WTC11 (cell line): ENCODE measurements around the gene STARD5. TPM values are rescaled to one million over a fixed set of nuclear protein-coding genes. Genes with fewer than 3 reads are reported as not detected.

Source experiments
- ATAC-seq: fragments of 200-7000 bp; cut with Tn5 transposase; 2 replicates; pipeline ENCODE4 v1.10.0; 2021; ENCODE audit warnings: mild to moderate bottlenecking, moderate library complexity
- CTCF ChIA-PET: fragments of 300-600 bp; sonication (Branson Sonifier 250); formaldehyde crosslinking; loops from one replicate; lab custom pipeline; 2021; ENCODE audit warnings: antibody characterized with exemption; lab: Charles Lee
- POLR2A ChIA-PET: fragments of 350-600 bp; sonication (Branson Sonifier 250); formaldehyde crosslinking; loops from one replicate; lab custom pipeline; 2021; ENCODE audit warnings: antibody characterized with exemption; lab: Charles Lee
- DNase-seq: peaks from one replicate; pipeline ENCODE4 v3.0.0; 2021; ENCODE audit warnings: low spot score
- H3K27ac Mint-ChIP-seq: 2 replicates; pipeline ENCODE4 v1.8.0; 2021; ENCODE audit warnings: mixed read lengths
- H3K27me3 Mint-ChIP-seq: 2 replicates; pipeline ENCODE4 v1.8.0; 2021; ENCODE audit warnings: low read depth, mild to moderate bottlenecking, moderate library complexity, mixed read lengths
- H3K36me3 Mint-ChIP-seq: 2 replicates; pipeline ENCODE4 v1.8.0; 2021; ENCODE audit warnings: mixed read lengths
- H3K4me1 Mint-ChIP-seq: 2 replicates; pipeline ENCODE4 v1.8.0; 2022; ENCODE audit warnings: mixed read lengths
- H3K4me3 Mint-ChIP-seq: 2 replicates; pipeline ENCODE4 v1.8.0; 2021; ENCODE audit warnings: mild to moderate bottlenecking, moderate library complexity, mixed read lengths
- H3K9me3 Mint-ChIP-seq: 2 replicates; pipeline ENCODE4 v1.8.0; 2021; ENCODE audit warnings: mixed read lengths
- CREB1 ChIP-seq: sonication (generic); formaldehyde crosslinking; IDR thresholded peaks from 2 replicates; pipeline ENCODE4 v1.8.0; 2023; ENCODE audit warnings: mild to moderate bottlenecking, missing genetic modification reagents
- FOXP1 ChIP-seq: sonication (generic); formaldehyde crosslinking; IDR thresholded peaks from 2 replicates; pipeline ENCODE4 v1.8.0; 2022; ENCODE audit warnings: missing genetic modification reagents, mild to moderate bottlenecking, moderate library complexity, borderline replicate concordance
- MXD4 ChIP-seq: fragments of 250-450 bp; sonication (Bioruptor Pico); IDR thresholded peaks from 2 replicates; pipeline ENCODE4 v1.8.0; 2021; ENCODE audit warnings: mild to moderate bottlenecking, moderate library complexity, borderline replicate concordance
- NR3C1 ChIP-seq: sonication (generic); formaldehyde crosslinking; conservative IDR thresholded peaks from 2 replicates; pipeline ENCODE4 v1.8.1; 2023; ENCODE audit warnings: low read depth, mild to moderate bottlenecking, missing genetic modification reagents
- SOX15 ChIP-seq: fragments of 250-450 bp; sonication (Bioruptor Pico); IDR thresholded peaks from 2 replicates; pipeline ENCODE4 v1.9.0; 2021; ENCODE audit warnings: mild to moderate bottlenecking
- TEAD1 ChIP-seq: sonication (generic); formaldehyde crosslinking; IDR thresholded peaks from 2 replicates; pipeline ENCODE4 v1.8.0; 2022; ENCODE audit warnings: mild to moderate bottlenecking, missing genetic modification reagents
- ZNF121 ChIP-seq: sonication (generic); formaldehyde crosslinking; IDR thresholded peaks from 2 replicates; pipeline ENCODE4 v1.8.0; 2023; ENCODE audit warnings: missing genetic modification reagents
- ZNF138 ChIP-seq: sonication (generic); formaldehyde crosslinking; conservative IDR thresholded peaks from 2 replicates; pipeline ENCODE4 v1.8.1; 2022; ENCODE audit warnings: mild to moderate bottlenecking, moderate library complexity, missing genetic modification reagents
- total RNA-seq: library from RNA; stranded (reverse); gene quantifications from 3 replicates; pipeline ENCODE4 v1.2.3, GENCODE V29; 2021
- TF ChIP-seq, protein P1 (sequence below): sonication (generic); formaldehyde crosslinking; IDR thresholded peaks from 2 replicates; pipeline ENCODE4 v1.8.0; 2023; ENCODE audit warnings: missing genetic modification reagents, mild to moderate bottlenecking, borderline replicate concordance
- TF ChIP-seq, protein P2 (sequence below): sonication (generic); formaldehyde crosslinking; IDR thresholded peaks from 2 replicates; pipeline ENCODE4 v1.8.1; 2022; ENCODE audit warnings: mild to moderate bottlenecking, moderate library complexity, missing genetic modification reagents
- TF ChIP-seq, protein P3 (sequence below): fragments of 250-450 bp; sonication (Bioruptor Pico); conservative IDR thresholded peaks from 2 replicates; pipeline ENCODE4 v1.9.0; 2021; ENCODE audit warnings: mild to moderate bottlenecking
- TF ChIP-seq, protein P4 (sequence below): sonication (generic); formaldehyde crosslinking; conservative IDR thresholded peaks from 2 replicates; pipeline ENCODE4 v1.8.1; 2023; ENCODE audit warnings: mild to moderate bottlenecking, low read depth, missing genetic modification reagents, moderate library complexity
- TF ChIP-seq, protein P5 (sequence below): sonication (generic); formaldehyde crosslinking; IDR thresholded peaks from 2 replicates; pipeline ENCODE4 v1.8.1; 2022; ENCODE audit warnings: low read depth, mild to moderate bottlenecking, moderate library complexity, missing genetic modification reagents, borderline replicate concordance
- TF ChIP-seq, protein P6 (sequence below): sonication (generic); formaldehyde crosslinking; IDR thresholded peaks from 2 replicates; pipeline ENCODE4 v1.8.1; 2023; ENCODE audit warnings: mild to moderate bottlenecking, missing genetic modification reagents, moderate library complexity

STARD5 gene
- total RNA-seq, 1 experiment from 2014 or later: 6.8 TPM

DNA sequence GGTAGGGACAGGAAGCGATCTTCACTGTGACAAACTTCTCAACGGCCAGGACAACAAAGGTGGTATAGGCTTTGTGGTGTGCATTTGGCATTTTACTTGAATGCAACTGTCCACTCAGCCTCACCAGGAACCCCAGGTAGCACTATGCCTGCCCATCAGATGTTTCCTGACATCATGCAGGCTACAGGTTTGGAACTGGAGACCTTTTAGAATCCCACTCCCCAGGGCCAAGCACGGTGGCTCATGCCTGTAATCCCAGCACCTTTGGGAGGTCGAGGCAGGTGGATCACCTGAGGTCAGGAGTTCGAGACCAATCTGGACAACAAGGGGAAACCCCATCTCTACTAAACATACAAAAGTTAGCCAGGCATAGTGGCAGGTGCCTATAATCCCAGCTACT is 9.6 kb downstream of the STARD5 start (continued):
- TF ChIP-seq, protein P1, sequence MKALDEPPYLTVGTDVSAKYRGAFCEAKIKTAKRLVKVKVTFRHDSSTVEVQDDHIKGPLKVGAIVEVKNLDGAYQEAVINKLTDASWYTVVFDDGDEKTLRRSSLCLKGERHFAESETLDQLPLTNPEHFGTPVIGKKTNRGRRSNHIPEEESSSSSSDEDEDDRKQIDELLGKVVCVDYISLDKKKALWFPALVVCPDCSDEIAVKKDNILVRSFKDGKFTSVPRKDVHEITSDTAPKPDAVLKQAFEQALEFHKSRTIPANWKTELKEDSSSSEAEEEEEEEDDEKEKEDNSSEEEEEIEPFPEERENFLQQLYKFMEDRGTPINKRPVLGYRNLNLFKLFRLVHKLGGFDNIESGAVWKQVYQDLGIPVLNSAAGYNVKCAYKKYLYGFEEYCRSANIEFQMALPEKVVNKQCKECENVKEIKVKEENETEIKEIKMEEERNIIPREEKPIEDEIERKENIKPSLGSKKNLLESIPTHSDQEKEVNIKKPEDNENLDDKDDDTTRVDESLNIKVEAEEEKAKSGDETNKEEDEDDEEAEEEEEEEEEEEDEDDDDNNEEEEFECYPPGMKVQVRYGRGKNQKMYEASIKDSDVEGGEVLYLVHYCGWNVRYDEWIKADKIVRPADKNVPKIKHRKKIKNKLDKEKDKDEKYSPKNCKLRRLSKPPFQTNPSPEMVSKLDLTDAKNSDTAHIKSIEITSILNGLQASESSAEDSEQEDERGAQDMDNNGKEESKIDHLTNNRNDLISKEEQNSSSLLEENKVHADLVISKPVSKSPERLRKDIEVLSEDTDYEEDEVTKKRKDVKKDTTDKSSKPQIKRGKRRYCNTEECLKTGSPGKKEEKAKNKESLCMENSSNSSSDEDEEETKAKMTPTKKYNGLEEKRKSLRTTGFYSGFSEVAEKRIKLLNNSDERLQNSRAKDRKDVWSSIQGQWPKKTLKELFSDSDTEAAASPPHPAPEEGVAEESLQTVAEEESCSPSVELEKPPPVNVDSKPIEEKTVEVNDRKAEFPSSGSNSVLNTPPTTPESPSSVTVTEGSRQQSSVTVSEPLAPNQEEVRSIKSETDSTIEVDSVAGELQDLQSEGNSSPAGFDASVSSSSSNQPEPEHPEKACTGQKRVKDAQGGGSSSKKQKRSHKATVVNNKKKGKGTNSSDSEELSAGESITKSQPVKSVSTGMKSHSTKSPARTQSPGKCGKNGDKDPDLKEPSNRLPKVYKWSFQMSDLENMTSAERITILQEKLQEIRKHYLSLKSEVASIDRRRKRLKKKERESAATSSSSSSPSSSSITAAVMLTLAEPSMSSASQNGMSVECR: no peak
- TF ChIP-seq, protein P2, sequence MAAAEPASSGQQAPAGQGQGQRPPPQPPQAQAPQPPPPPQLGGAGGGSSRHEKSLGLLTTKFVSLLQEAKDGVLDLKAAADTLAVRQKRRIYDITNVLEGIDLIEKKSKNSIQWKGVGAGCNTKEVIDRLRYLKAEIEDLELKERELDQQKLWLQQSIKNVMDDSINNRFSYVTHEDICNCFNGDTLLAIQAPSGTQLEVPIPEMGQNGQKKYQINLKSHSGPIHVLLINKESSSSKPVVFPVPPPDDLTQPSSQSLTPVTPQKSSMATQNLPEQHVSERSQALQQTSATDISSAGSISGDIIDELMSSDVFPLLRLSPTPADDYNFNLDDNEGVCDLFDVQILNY (CRISPR knock-in tag): no peak
- TF ChIP-seq FOXP1 (no peak), SOX15 (no peak)
- TF ChIP-seq, all 79 proteins: peak for 0

DNA sequence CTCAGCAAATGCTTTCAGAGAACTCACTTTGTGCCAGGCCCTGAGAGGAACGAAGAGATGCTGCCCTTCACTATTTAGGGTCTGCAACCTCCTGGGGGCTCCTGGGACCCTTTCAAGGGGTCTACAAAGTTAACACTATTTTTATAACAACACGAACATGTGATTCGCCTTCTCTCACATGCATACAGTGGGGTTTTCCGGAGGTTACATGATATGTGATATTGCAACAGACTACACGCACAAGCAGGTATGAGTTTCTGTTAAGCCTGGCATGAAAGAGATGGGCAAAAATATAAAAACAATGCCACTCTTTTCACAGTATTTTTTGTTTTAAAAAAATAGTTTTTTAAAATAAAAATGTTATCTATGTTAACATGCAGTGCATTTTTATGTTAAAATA is 10.3 kb downstream of the STARD5 start:
- CTCF ChIA-PET: no interaction called here
- no peak for DNase-seq

More for the DNA sequence above, 10.3 kb downstream of the STARD5 start:
- Mint-ChIP-seq H3K36me3 (peaks cover 18% of the 10 kb centered on the region), H3K27me3 (no peaks in the 10 kb centered on the region; the same call in 1 of the 2 replicates), H3K4me1 (no peaks in the 10 kb centered on the region)
- POLR2A ChIA-PET: no interaction called here
- TF ChIP-seq, protein P3, sequence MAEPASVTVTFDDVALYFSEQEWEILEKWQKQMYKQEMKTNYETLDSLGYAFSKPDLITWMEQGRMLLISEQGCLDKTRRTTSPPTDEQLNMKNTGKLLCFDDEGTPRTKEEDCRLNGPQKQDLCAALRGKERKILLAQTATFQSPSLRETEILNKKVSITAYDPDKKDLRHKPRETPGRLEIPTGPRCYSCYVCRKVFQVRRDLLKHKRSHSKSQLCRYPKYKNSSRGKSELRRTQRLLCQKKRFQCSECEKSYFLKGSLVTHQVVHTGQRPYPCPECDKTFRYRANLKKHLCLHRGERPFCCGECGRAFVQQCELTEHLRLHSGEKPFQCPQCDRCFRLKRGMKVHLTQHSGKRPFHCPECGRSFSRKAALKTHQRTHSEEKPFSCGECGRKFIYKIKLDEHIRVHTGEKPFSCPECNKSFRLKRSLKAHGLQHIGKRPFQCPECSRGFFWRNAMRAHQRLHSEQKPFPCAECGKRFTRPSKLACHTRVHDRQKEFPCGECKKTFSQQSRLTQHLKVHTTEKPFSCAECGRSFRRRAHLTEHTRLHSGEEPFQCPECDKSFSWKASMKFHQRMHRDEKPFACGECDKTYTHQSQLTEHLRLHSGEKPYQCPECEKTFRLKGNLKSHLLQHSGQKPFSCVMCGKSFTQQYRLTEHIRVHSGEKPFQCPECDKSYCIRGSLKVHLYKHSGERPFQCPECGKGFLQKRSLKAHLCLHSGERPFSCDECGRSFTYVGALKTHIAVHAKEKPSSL (CRISPR knock-in tag): no peak
- TF ChIP-seq TEAD1 (CRISPR knock-in tag): no peak
- no peak for TF ChIP-seq ZNF121 (CRISPR knock-in tag)
- no peak for TF ChIP-seq CREB1
- TF ChIP-seq MXD4: no peak
- TF ChIP-seq ZNF138 (CRISPR knock-in tag): no peak
- TF ChIP-seq, protein P4, sequence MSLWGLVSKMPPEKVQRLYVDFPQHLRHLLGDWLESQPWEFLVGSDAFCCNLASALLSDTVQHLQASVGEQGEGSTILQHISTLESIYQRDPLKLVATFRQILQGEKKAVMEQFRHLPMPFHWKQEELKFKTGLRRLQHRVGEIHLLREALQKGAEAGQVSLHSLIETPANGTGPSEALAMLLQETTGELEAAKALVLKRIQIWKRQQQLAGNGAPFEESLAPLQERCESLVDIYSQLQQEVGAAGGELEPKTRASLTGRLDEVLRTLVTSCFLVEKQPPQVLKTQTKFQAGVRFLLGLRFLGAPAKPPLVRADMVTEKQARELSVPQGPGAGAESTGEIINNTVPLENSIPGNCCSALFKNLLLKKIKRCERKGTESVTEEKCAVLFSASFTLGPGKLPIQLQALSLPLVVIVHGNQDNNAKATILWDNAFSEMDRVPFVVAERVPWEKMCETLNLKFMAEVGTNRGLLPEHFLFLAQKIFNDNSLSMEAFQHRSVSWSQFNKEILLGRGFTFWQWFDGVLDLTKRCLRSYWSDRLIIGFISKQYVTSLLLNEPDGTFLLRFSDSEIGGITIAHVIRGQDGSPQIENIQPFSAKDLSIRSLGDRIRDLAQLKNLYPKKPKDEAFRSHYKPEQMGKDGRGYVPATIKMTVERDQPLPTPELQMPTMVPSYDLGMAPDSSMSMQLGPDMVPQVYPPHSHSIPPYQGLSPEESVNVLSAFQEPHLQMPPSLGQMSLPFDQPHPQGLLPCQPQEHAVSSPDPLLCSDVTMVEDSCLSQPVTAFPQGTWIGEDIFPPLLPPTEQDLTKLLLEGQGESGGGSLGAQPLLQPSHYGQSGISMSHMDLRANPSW (CRISPR knock-in tag): no peak
- TF ChIP-seq NR3C1 (CRISPR knock-in tag): no peak
- TF ChIP-seq, protein P2 (CRISPR knock-in tag): no peak
- TF ChIP-seq, protein P5, sequence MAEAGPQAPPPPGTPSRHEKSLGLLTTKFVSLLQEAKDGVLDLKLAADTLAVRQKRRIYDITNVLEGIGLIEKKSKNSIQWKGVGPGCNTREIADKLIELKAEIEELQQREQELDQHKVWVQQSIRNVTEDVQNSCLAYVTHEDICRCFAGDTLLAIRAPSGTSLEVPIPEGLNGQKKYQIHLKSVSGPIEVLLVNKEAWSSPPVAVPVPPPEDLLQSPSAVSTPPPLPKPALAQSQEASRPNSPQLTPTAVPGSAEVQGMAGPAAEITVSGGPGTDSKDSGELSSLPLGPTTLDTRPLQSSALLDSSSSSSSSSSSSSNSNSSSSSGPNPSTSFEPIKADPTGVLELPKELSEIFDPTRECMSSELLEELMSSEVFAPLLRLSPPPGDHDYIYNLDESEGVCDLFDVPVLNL (CRISPR knock-in tag): no peak
- TF ChIP-seq, protein P6, sequence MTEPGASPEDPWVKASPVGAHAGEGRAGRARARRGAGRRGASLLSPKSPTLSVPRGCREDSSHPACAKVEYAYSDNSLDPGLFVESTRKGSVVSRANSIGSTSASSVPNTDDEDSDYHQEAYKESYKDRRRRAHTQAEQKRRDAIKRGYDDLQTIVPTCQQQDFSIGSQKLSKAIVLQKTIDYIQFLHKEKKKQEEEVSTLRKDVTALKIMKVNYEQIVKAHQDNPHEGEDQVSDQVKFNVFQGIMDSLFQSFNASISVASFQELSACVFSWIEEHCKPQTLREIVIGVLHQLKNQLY (CRISPR knock-in tag): no peak
- TF ChIP-seq, protein P1: no peak
- TF ChIP-seq, all 79 proteins: peak for 0
- Mint-ChIP-seq H3K4me3 (no peak overlapping the region), H3K9me3 (no peaks in the 10 kb centered on the region), H3K27ac (no peak overlapping the region)
- ATAC-seq: no peak
